GM18867 (cell line): ENCODE data around the gene SIDT1.
"Not testable (repeated sequence)": the region's sequence is repeated elsewhere in the genome, so short reads cannot be mapped to it uniquely, and the experiment has no call there.

ENCODE experiments used
- ATAC-seq: cut with Tn5 transposase; IDR thresholded peaks from one replicate; pipeline ENCODE4 v1.9.1; 2021; ENCODE audit warnings: mild to moderate bottlenecking, moderate library complexity; ENCODE audit not compliant: unreplicated experiment

The SIDT1 gene

GRCh38 chr3:113631573-113631972 lies 99.2 kb downstream of the SIDT1 start:
- ATAC-seq = no peak

GRCh38 chr3:113634782-113635474 lies 102.6 kb downstream of the SIDT1 start:
- ATAC-seq = no peak

GRCh38 chr3:113636034-113636433 lies 103.7 kb downstream of the SIDT1 start:
- ATAC-seq = not testable (repeated sequence)

DNA sequence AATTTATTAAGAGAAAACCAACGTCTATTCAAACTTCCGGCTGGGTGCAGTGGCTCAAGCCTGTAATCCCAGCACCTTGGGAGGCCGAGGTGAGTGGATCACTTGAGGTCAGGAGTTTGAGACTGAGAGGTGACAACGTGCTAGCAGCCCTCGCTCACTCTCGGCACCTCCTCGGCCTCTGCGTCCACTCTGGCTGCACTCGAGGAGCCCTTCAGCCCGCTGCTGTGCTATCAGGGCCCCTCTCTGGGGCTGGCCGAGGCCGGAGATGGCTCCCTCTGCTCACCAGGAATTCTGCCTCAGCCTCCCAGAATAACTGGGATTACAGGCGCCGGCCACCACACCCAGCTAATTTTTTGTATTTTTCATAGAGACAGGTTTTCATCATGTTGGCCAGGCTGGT lies 105.4 kb downstream of the SIDT1 start:
- no peak for ATAC-seq

GRCh38 chr3:113638910-113639309 lies 106.6 kb downstream of the SIDT1 start:
- ATAC-seq = no peak

DNA sequence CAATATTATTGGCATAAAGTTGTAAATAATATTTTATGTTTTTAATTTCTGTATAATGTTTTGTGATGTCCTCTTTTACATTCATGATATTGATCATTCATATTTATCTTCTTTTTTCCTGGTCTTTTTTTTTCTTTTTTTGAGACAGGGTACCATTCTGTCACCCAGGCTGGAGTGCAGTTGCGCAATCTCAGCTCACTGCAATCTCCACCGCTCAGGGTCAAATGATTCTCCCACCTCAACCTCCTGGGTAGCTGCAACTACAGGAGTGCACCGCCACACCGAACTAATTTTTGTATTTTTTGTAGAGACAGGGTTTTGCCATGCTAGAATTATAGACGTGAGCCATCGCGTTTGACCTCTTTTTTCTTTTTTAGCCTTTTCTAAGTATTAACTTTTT lies 111.2 kb downstream of the SIDT1 start:
- ATAC-seq = no peak

GRCh38 chr3:113648524-113648923 lies 116.2 kb downstream of the SIDT1 start:
- ATAC-seq = no peak

- ATAC-seq = no peak
Observed at GRCh38 chr3:113649174-113649845, 117.0 kb downstream of the SIDT1 start.

- ATAC-seq = no peak
Observed at GRCh38 chr3:113654310-113654709, 122.0 kb downstream of the SIDT1 start.

DNA sequence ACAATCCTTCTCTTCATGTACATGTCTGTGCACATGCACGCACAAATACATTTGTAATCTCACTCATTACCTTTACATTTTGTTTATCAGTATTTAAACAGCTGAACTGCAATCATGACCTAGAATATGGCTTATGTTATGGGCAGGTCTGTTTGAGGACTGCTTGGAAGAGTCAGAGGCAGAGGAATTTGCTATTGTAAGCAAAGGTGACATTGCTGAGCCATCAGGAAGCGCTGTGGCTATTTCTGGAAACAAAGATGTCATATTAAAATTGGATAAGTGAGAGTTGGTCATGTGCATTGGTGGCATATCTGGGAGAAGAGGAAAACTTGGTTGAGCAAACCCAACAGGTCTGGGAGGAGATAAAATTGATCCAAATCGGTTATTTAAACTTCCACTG lies 122.5 kb downstream of the SIDT1 start:
- ATAC-seq = no peak

GRCh38 chr3:113658107-113658506 lies 125.8 kb downstream of the SIDT1 start:
- no peak for ATAC-seq

GRCh38 chr3:113659101-113659541 lies 126.8 kb downstream of the SIDT1 start:
- no peak for ATAC-seq

GRCh38 chr3:113659996-113660395 lies 127.6 kb downstream of the SIDT1 start:
- ATAC-seq = no peak

DNA sequence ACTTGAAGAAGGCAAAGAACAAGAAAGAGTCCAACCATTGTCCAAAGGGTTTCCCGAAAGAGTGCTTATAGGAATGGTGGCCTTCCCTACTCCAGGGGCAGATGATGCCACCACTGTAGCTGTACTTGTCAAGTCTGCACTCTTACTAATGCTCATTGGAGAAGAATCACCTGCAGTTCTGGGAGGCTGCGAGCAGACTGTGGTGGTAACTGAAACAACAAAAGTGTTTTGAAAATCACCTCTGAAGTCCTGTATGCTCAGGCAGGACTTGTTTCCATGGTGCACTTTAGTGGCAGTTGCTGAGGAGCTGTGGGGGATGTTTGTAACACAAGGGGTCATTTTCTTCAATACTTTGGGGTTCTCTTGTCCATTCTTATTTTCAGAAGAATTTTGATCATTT lies 128.1 kb downstream of the SIDT1 start:
- ATAC-seq = no peak

DNA sequence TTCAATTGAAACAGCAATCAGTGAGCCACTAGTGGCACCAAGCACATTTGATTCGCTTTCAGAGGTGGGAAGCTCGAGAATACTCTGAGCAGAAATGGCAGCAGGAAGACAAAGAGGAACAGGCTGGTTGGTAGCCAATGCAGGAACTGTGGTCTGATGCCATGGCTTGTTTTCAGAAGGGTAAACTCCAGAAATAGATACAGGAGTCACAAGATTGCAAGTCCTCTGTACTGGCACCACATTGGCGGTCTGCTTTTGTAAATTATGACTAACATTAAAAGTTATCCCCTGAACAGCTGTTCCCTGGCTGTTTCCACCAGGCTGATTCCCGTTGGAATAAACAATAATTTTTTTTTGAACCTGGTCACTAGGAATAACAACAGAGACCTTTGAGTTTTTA lies 128.5 kb downstream of the SIDT1 start:
- no peak for ATAC-seq

GRCh38 chr3:113662824-113663223 lies 130.5 kb downstream of the SIDT1 start:
- no peak for ATAC-seq

DNA sequence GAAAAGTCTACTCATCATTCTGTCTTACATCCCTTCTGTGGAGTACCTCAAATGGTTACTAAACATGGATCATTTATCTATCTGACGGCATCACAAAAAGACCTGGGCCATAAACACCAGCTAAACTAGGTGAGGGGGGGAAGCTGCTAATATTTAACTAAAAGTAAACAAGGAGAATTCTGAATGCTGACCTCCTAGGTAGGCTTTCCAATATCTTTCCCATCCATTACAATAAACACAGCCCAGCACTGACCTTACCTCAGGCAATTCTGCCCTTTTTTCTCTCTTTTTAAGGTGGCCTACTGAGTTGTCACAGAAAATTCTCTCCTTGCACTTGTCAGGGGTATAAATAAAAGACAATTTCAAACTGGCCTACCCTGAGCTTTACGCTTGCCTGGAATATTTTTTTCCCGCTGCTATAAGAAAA lies 131.0 kb downstream of the SIDT1 start:
- no peak for ATAC-seq

- ATAC-seq = no peak
Observed at GRCh38 chr3:113663761-113664160, 131.4 kb downstream of the SIDT1 start.

DNA sequence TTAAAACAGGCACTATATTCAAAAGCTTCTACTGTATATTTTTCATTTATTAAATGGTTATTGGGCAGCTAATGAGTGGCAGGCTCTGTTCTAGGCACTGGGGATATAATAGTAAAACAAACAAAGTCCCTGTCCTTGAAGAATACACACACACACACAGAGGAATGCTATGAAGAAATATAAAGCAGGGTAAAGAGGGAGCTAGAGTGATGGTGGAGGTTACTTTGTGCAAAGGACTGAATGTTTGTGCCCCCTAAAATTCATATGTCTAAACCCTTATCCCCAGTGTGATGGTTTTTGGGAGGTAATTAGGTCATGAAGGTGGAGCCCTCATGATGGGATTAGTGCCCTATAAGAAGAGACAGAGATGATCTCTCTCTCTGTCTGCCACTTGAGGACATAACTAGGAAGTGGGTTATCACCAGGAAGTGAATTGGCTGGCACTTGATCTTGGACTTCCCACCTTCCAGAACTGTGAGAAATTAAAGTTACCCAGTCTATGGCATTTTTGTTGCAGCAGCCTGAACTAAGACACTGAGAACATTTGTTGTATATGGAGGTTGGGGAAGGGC lies 132.3 kb downstream of the SIDT1 start:
- no peak for ATAC-seq

- ATAC-seq = no peak
Observed at GRCh38 chr3:113668015-113668414, 135.7 kb downstream of the SIDT1 start.

DNA sequence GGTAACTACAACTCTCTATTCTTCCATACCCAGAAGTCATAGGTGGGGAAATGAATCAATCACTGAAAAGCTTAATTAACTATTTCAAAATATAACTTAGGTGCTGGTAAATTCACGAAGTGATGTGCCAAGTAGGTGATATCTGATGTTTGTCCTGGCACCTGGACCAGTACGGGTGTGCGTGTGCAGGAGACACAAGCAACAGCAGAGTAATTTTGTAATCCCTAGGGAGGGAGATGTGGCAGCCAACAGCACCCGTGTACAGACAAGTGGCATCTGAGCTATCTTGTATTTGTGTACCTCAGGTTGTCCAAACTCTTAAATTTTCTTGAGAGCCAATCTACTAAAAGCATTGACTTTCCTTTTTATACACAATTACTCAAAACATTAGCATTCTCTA lies 141.2 kb downstream of the SIDT1 start:
- ATAC-seq = no peak

GRCh38 chr3:113676261-113676660 lies 143.9 kb downstream of the SIDT1 start:
- no peak for ATAC-seq
